Psoas muscle (tissue), 8 donors: ENCODE data around the gene TCF20. TPM values are rescaled to one million over a fixed set of nuclear protein-coding genes. Genes with fewer than 3 reads are reported as not detected.

ENCODE experiments used
- ATAC-seq, 4 donors: fragments of 200-7000 bp; cut with Tn5 transposase; one replicate each; pipeline ENCODE4 v1.9.1; 2020; ENCODE audit warnings: moderate library complexity in 3 of 4, mild to moderate bottlenecking in 2 of 4
- DNase-seq, 2 donors: peaks; one replicate each; pipeline ENCODE4 v3.0.0-alpha.2; 2020
- H3K27ac ChIP-seq: fragments of 200-600 bp; one replicate; pipeline ENCODE4 v1.8.0; 2022
- H3K27me3 ChIP-seq, 3 donors: fragments of 200-600 bp in 1 of 3; one replicate each; pipeline versions ENCODE4 v1.6.1 to v1.8.0; 2013 to 2022; ENCODE audit warnings: low read length in 2 of 3, mild to moderate bottlenecking in 2 of 3, moderate library complexity in 1 of 3; ENCODE audit not compliant: insufficient read depth in 3 of 3
- H3K36me3 ChIP-seq, 2 donors: fragments of 200-600 bp in 1 of 2; one replicate each; pipeline versions ENCODE4 v1.6.1 to v1.8.0; 2013 to 2022; ENCODE audit warnings: low read depth in 1 of 2, mild to moderate bottlenecking in 1 of 2, moderate library complexity in 1 of 2; ENCODE audit not compliant: insufficient read depth in 1 of 2
- H3K4me1 ChIP-seq: fragments of 200-600 bp; one replicate; pipeline ENCODE4 v1.8.0; 2022
- H3K4me3 ChIP-seq: fragments of 200-600 bp; one replicate; pipeline ENCODE4 v1.8.0; 2022; ENCODE audit warnings: mild to moderate bottlenecking
- H3K9me3 ChIP-seq: fragments of 200-600 bp; one replicate; pipeline ENCODE4 v1.8.0; 2022
- WGBS, 3 donors: extraction: QIAGEN DNeasy Blood & Tissue Kit; methylation state at CpG; one replicate each; pipeline versions ENCODE4 v1.1.6 to v1.1.7; 2013; 5-methylcytosine and 5-hydroxymethylcytosine counted together
- intact Hi-C, 2 donors: fragments of 100-400 bp; cut with DNase I; formaldehyde crosslinking; loops; one replicate each; pipeline versions ENCODE4 v1.11.0 to v1.14.2; 2022
- polyA plus RNA-seq, 3 donors: library from polyadenylated mRNA; stranded (reverse); fragments of 200-250 nt; gene quantifications; one replicate each; pipeline ENCODE4 v1.2.3, GENCODE V29; 2013
- total RNA-seq, 4 donors: library from RNA; stranded (reverse); fragmentation: NEBNext Ultra II Directional in 2 of 4; extraction: Animal tissue kit (Norgen Biotek cat#: 25700) in 2 of 4; gene quantifications; one replicate each; pipeline versions ENCODE4 v1.2.1 to v1.2.4, GENCODE V29; 2021 to 2023
- TF ChIP-seq, protein P1 (sequence below): fragments of 200-600 bp; IDR thresholded peaks from one replicate; pipeline ENCODE4 v1.8.0; 2022; ENCODE audit warnings: antibody characterized with exemption
- donor health status: healthy with polysubstance abuse.
- donor health status: DM: no; HTN: no; CAD: no; lungs with moderate emphysema.
- donor health status: Bipolar disorder and iron deficiency.
- donor health status: healthy.
- donor health status: DM: yes; HTN: yes; CAD: no.
- donor health status: DM: no; HTN: no; CAD: no.
- donor health status: DM: no; HTN: no; CAD: no.
- donor health status: DM: yes; HTN: yes; CAD: no.

Gene TCF20
- total and polyA plus RNA-seq, 7 donors: 3.2 to 14.9 (median 10.1) TPM

DNA sequence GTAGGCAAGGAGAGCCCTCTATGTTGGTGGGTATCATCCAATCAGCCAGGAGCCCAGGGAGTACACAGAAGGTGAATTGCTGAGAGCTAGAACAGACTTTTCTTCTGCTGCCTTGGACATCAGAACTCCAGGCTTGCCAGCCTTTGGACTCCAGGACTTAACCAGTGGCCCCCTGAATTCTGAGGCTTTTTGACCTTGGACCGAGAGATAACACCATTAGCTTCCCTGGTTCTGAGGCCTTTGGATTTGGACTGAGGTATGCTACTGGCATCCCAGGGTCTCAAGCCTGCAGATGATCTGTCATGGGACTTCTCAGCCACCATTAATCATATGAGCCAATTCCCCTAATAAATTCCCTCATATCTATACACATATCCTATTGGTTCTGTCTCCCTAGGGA lies 21.5 kb downstream of the TCF20 start:
- Histone ChIP-seq H3K4me3 (no peak overlapping the region), H3K27ac (no peak overlapping the region), H3K4me1 (peaks cover 4% of the 10 kb centered on the region), H3K36me3 (no peaks in the 10 kb centered on the region), H3K9me3 (no peaks in the 10 kb centered on the region), H3K27me3 (no peaks in the 10 kb centered on the region)
- TF ChIP-seq, protein P1, sequence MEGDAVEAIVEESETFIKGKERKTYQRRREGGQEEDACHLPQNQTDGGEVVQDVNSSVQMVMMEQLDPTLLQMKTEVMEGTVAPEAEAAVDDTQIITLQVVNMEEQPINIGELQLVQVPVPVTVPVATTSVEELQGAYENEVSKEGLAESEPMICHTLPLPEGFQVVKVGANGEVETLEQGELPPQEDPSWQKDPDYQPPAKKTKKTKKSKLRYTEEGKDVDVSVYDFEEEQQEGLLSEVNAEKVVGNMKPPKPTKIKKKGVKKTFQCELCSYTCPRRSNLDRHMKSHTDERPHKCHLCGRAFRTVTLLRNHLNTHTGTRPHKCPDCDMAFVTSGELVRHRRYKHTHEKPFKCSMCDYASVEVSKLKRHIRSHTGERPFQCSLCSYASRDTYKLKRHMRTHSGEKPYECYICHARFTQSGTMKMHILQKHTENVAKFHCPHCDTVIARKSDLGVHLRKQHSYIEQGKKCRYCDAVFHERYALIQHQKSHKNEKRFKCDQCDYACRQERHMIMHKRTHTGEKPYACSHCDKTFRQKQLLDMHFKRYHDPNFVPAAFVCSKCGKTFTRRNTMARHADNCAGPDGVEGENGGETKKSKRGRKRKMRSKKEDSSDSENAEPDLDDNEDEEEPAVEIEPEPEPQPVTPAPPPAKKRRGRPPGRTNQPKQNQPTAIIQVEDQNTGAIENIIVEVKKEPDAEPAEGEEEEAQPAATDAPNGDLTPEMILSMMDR: no peak
- no peak for DNase-seq
- WGBS, 3 donors: 58 to 100% (median 98%) methylated on average over 1 of the region's 1 CpG
- intact Hi-C loops: no loop called here
- ATAC-seq: no peak

DNA sequence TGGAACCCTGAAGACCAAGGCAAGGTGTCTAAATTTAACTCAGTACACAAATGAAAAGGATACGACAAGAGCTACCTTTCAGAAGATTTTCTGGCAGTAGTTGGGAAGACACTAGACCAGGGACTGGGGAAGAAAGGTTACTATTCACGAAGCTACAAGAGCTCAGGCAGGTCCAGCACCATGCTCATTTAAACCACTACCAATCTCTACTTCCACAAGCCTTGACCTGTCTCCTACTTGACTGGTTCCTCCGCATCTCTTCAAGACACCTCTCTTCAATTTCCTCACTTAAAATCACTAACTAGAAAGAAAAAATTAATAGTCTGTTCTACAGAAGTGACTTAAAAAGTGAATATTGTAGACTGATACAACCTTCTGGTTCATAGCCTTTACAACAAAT lies 22.9 kb downstream of the TCF20 start:
- Histone ChIP-seq H3K27ac (no peak overlapping the region), H3K27me3 (no peaks in the 10 kb centered on the region), H3K4me3 (no peak overlapping the region), H3K4me1 (no peaks in the 10 kb centered on the region), H3K9me3 (no peaks in the 10 kb centered on the region), H3K36me3 (no peaks in the 10 kb centered on the region)
- WGBS, 3 donors: 70 to 91% (median 82%) methylated on average over 3 of the region's 3 CpGs
- ATAC-seq: no peak
- intact Hi-C loops: no loop called here
- no peak for DNase-seq
- TF ChIP-seq, protein P1: no peak

DNA sequence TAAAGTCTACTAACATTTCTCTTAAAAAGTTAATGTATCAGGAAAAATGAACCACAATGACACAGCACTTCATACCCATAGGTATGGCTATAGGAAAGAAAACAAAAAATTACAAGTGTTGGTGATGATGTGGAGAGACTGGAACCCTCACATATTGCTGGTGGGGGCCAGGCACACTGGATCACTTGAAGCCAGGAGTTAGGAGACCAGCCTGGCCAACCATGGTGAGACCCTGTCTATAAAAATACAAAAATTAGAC lies 26.7 kb downstream of the TCF20 start:
- H3K9me3 ChIP-seq: no peaks in the 10 kb centered on the region
- H3K4me3 ChIP-seq: no peak overlapping the region
- no peak for ATAC-seq
- no peak overlapping the region for H3K27ac ChIP-seq
- H3K36me3 ChIP-seq: no peaks in the 10 kb centered on the region
- no peaks in the 10 kb centered on the region for H3K4me1 ChIP-seq
- TF ChIP-seq, protein P1: no peak
- H3K27me3 ChIP-seq: no peaks in the 10 kb centered on the region
- DNase-seq: no peak
- intact Hi-C loops: no loop called here

DNA sequence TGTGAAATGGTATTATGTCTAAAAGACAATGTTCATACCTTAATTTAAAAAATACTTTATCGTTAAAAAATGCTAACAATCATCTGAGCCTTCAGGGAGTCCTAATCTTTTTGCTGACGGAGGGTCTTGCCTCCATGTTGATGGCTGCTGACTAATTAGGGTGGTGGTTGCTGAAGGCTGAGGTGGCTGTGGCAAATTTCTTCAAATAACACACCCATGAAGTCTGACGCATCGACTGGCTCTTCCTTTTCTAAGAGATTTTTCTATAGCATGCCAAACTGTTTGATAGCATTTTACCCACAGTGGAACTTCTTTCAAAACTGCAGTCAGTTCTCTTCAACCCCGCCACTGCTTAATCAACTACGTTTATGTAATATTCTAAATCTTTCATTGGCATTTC lies 33.6 kb downstream of the TCF20 start:
- TF ChIP-seq, protein P1: no peak
- Histone ChIP-seq H3K4me1 (no peaks in the 10 kb centered on the region), H3K4me3 (no peak overlapping the region), H3K27ac (no peak overlapping the region), H3K27me3 (no peaks in the 10 kb centered on the region), H3K36me3 (no peaks in the 10 kb centered on the region), H3K9me3 (peaks cover 13% of the 10 kb centered on the region)
- intact Hi-C loops: no loop called here
- DNase-seq (no peak), ATAC-seq (no peak)
- WGBS, 3 donors: 93 to 96% (median 95%) methylated on average over 6 of the region's 6 CpGs

DNA sequence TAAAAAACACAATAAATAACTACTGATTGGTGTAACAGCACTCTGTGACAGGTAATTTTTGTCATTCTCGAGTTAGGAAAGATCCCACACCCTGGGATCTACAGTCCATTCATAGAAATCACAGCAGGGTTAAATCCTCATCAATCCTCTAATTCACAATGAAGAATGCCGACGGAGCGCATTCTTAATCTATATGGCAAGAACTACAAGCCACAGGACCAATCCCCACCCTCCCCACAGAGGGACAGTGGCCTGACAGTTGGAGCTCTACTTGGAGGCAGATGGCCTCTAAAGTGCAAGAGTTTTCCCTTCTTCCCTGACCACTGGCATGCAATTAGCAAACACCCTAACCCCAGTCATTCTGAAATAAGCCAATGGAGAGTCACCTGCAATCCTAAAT lies 34.2 kb downstream of the TCF20 start:
- DNase-seq (no peak), ATAC-seq (no peak)
- no peaks in the 10 kb centered on the region for H3K27me3 ChIP-seq
- WGBS, 3 donors: 95 to 98% (median 96%) methylated on average over 4 of the region's 4 CpGs
- intact Hi-C loops: no loop called here
- H3K9me3 ChIP-seq: peaks cover 13% of the 10 kb centered on the region
- H3K36me3 ChIP-seq: no peaks in the 10 kb centered on the region
- no peaks in the 10 kb centered on the region for H3K4me1 ChIP-seq
- TF ChIP-seq, protein P1: no peak
- H3K4me3 ChIP-seq: no peak overlapping the region
- no peak overlapping the region for H3K27ac ChIP-seq
